Smooth muscle cell (in vitro differentiated cells): ENCODE data around the gene KRTCAP2. TPM values are rescaled to one million over a fixed set of nuclear protein-coding genes. Genes with fewer than 3 reads are reported as not detected.

Experiments used
- DNase-seq: peaks from one replicate; lab custom pipeline; 2025; ENCODE audit not compliant: unreplicated experiment; lab: John Stamatoyannopoulos, UW
- H2AFZ ChIP-seq: fragments of 200-600 bp; sonication (generic); 2 replicates; pipeline ENCODE4 v1.6.0; 2016; ENCODE audit warnings: antibody characterized with exemption, low read depth, mild to moderate bottlenecking
- H3F3A ChIP-seq: fragments of 200-600 bp; sonication (generic); 2 replicates; pipeline ENCODE4 v1.6.0; 2017; ENCODE audit warnings: antibody characterized with exemption, low read depth
- H3K27ac ChIP-seq: fragments of 200-600 bp; sonication (generic); 2 replicates; pipeline ENCODE4 v1.5.1; 2016; ENCODE audit warnings: low read depth, mild to moderate bottlenecking
- H3K27me3 ChIP-seq: fragments of 200-600 bp; sonication (generic); 2 replicates; pipeline ENCODE4 v1.6.1; 2016; ENCODE audit warnings: low read depth, mild to moderate bottlenecking
- H3K36me3 ChIP-seq: fragments of 200-600 bp; sonication (generic); 2 replicates; pipeline ENCODE4 v1.5.1; 2016; ENCODE audit warnings: low read depth
- H3K4me1 ChIP-seq: fragments of 200-600 bp; sonication (generic); 2 replicates; pipeline ENCODE4 v1.5.1; 2016; ENCODE audit warnings: low read depth
- H3K4me2 ChIP-seq: fragments of 200-600 bp; sonication (generic); 2 replicates; pipeline ENCODE4 v1.6.0; 2016; ENCODE audit warnings: mild to moderate bottlenecking
- H3K4me3 ChIP-seq: fragments of 200-600 bp; sonication (generic); 2 replicates; pipeline ENCODE4 v1.5.1; 2016; ENCODE audit warnings: mild to moderate bottlenecking
- H3K79me2 ChIP-seq: fragments of 200-600 bp; sonication (generic); 2 replicates; pipeline ENCODE4 v1.6.0; 2016; ENCODE audit warnings: low read depth, mild to moderate bottlenecking
- H3K9ac ChIP-seq: fragments of 200-600 bp; sonication (generic); 2 replicates; pipeline ENCODE4 v1.6.0; 2016; ENCODE audit warnings: low read depth
- H3K9me3 ChIP-seq: fragments of 200-600 bp; sonication (generic); replicated peaks from 2 replicates; pipeline ENCODE4 v1.5.1; 2016; ENCODE audit warnings: low read depth
- H4K20me1 ChIP-seq: fragments of 200-600 bp; sonication (generic); 2 replicates; pipeline ENCODE4 v1.6.0; 2016; ENCODE audit warnings: low read depth
- CTCF ChIP-seq: fragments of 200-600 bp; sonication (generic); IDR thresholded peaks from 2 replicates; pipeline ENCODE4 v1.5.1; 2017; ENCODE audit warnings: borderline replicate concordance, mild to moderate bottlenecking, antibody characterized with exemption; ENCODE audit not compliant: insufficient read depth, poor library complexity, severe bottlenecking
- WGBS: methylation state at CpG from one replicate; pipeline ENCODE4 v1.1.7; 2016; ENCODE audit warnings: low lambda C conversion rate; 5-methylcytosine and 5-hydroxymethylcytosine counted together
- polyA plus RNA-seq: library from polyadenylated mRNA; unstranded; fragments of >200 nt; fragmentation: Nextera tagmentation; extraction: Ambion mirVana; gene quantifications from 2 replicates; pipeline ENCODE4 v1.2.1, GENCODE V29; 2016
- total RNA-seq: library from RNA; depleted of rRNA; stranded (reverse); fragments of >200 nt; gene quantifications from 2 replicates; pipeline ENCODE4 v1.2.3, GENCODE V29; 2014

KRTCAP2 gene
- total and polyA plus RNA-seq, 2 experiments from 2014 or later = 283 to 607 TPM

DNA sequence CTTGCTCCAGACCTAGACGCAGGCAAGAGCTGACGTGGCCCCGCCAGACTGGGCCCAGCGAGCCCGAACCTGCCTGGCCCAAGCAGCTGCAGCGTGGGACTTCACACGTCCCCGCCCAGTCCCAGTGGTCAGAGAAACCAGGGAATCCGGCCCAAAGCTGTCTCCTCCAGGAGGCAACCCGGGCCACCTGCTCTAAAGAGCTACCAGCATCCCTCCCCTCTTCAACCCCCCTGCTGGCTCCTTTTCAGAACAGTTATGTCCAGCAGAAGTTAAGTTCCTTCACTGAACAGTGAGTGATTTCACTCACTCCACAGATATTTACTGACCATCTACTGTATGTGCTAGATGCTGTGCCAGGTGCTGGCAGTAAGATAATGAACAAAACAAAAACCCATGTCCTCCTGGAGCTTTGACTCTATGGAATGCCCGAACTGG is 47.6 kb downstream of the KRTCAP2 start:
- DNase-seq = no peak
- peak overlapping the region; percentile 88 for H3K4me2 ChIP-seq
- H3K9ac ChIP-seq = no peak overlapping the region
- H2AFZ ChIP-seq = no peak overlapping the region
- H3K9me3 ChIP-seq = no peaks in the 10 kb centered on the region
- no peaks in the 10 kb centered on the region for H4K20me1 ChIP-seq
- 49% methylated on average over 11 of the region's 11 CpGs for WGBS
- H3K27me3 ChIP-seq = peaks cover 5% of the 10 kb centered on the region
- H3K4me1 ChIP-seq = peaks cover 40% of the 10 kb centered on the region
- H3K79me2 ChIP-seq = peaks cover 8% of the 10 kb centered on the region
- no peak overlapping the region for H3K27ac ChIP-seq
- H3K36me3 ChIP-seq = no peaks in the 10 kb centered on the region
- H3F3A ChIP-seq = no peaks in the 10 kb centered on the region
- no peak overlapping the region for H3K4me3 ChIP-seq
- no peak for TF ChIP-seq CTCF

DNA sequence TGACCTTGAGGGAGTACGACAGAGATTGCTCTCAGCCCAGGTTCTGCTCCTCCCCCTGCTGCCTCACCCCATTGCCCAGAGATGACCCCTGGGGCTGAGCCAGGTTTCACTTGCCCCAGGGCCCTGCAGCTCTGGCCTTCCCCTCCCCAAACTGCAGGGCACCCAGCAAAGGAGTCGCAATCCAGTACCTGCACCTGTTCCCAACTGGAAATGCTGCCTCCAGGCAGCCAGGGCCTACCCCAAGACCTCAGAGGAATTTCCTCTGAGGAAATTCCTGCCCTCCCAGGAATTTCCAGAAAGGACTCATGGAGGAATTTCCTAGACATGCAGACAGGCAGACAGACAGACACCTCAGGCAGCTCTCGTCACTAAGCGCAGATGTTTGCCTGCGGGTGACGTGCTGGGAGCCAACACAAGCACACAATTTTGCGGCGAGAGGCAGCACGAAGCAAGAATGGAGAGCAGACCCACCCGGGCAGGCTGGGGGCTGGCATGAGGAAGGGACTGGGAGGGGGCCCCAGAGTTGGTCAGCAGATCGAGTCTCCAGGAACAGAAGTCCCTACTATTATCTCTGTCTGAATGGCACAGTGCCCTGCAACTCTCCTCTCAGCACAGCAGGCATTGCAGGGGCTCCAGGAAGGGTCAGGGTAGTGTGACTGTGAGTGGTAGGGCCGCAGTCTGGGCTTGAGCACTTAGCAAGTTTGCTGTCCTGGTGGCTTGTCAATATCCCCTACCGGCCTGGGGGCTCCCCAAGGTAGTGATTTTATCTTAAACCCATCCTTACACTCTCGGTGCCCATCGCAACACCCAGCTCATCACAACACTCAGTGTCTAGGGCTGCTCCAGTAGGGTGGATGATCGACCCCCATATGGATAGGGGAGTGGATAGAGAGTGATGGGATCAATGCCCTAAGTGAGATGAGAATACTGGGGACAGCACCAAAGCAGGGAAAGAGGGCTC is 48.3 kb downstream of the KRTCAP2 start:
- Histone ChIP-seq H4K20me1 (no peaks in the 10 kb centered on the region), H3K27me3 (peaks cover 5% of the 10 kb centered on the region), H3F3A (no peaks in the 10 kb centered on the region), H3K4me3 (no peak overlapping the region), H3K4me2 (no peak overlapping the region), H3K4me1 (peaks cover 35% of the 10 kb centered on the region), H3K79me2 (peaks cover 8% of the 10 kb centered on the region), H2AFZ (no peak overlapping the region), H3K27ac (peak overlapping the region; percentile 19), H3K36me3 (no peaks in the 10 kb centered on the region), H3K9me3 (no peaks in the 10 kb centered on the region), H3K9ac (no peak overlapping the region)
- TF ChIP-seq CTCF = no peak
- 54% methylated on average over 16 of the region's 16 CpGs for WGBS
- no peak for DNase-seq

GRCh38 chr1:155123801-155124200 is 49.3 kb downstream of the KRTCAP2 start:
- peaks cover 10% of the 10 kb centered on the region for H3K27me3 ChIP-seq
- no peak overlapping the region for H3K27ac ChIP-seq
- no peak for TF ChIP-seq CTCF
- no peak overlapping the region for H3K9ac ChIP-seq
- no peak overlapping the region for H3K4me3 ChIP-seq
- no peak overlapping the region for H2AFZ ChIP-seq
- DNase-seq = no peak
- peaks cover 27% of the 10 kb centered on the region for H3K4me1 ChIP-seq
- H3K4me2 ChIP-seq = no peak overlapping the region
- no peaks in the 10 kb centered on the region for H3K9me3 ChIP-seq
- 77% methylated on average over 4 of the region's 4 CpGs for WGBS
- H3F3A ChIP-seq = no peaks in the 10 kb centered on the region
- H3K36me3 ChIP-seq = no peaks in the 10 kb centered on the region
- peaks cover 8% of the 10 kb centered on the region for H3K79me2 ChIP-seq
- no peaks in the 10 kb centered on the region for H4K20me1 ChIP-seq

DNA sequence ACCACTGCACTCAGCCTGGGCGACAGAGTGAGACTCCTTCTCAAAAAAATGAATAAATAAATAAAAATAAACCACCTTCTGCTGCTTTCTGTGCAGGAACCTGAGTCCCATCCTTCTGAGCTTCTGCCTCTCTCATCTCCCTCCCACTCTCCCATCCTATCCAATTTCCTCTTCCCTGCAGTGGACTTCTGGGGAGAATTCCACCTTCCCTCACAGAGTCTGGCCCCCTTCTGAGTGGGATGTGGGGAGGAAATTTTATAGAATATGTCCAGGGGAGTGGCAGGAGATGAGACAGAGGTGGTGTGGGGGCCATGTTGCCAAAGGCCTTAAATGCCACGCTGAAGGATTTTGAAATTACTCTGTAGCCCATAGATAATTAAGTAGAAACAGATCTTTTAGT is 50.8 kb downstream of the KRTCAP2 start:
- Histone ChIP-seq H3K9ac (no peak overlapping the region), H4K20me1 (no peaks in the 10 kb centered on the region), H3K4me2 (no peak overlapping the region), H3K4me3 (no peak overlapping the region), H3K27me3 (peaks cover 11% of the 10 kb centered on the region), H3K79me2 (no peaks in the 10 kb centered on the region), H3K4me1 (peaks cover 18% of the 10 kb centered on the region), H3K9me3 (no peaks in the 10 kb centered on the region), H3F3A (no peaks in the 10 kb centered on the region), H3K36me3 (no peaks in the 10 kb centered on the region), H3K27ac (no peak overlapping the region), H2AFZ (no peak overlapping the region)
- no peak for TF ChIP-seq CTCF
- DNase-seq = no peak
- 86% methylated on average over 2 of the region's 2 CpGs for WGBS
